Measurements from ENCODE around the gene SLC13A3.
A peak's percentile ranks its signal among the peaks of the same experiment; 100 is the strongest.

GRCh38 chr20:46573788-46574584, 77.3 kb downstream of the SLC13A3 start:
- TF ChIP-seq CTCF (IDR thresholded peaks at IDR 0.05; ENCODE audit: extremely low read depth in 1 of 2, insufficient read depth in 1 of 2, low read depth in 1 of 2, low read length in 2 of 2) = no peak
- TF ChIP-seq FOS (IDR thresholded peaks at IDR 0.05; ENCODE audit: borderline replicate concordance, insufficient read depth, low read length) = peak; percentile 19
- no peak for TF ChIP-seq POLR2A (IDR thresholded peaks at IDR 0.05; ENCODE audit: low read depth, low read length)
- no peak for TF ChIP-seq MYC (IDR thresholded peaks at IDR 0.05; ENCODE audit: low read depth, low read length)
- no peak for TF ChIP-seq POLR2AphosphoS5 (IDR thresholded peaks at IDR 0.05; ENCODE audit: insufficient read depth, low read depth, low read length)
- no peak for TF ChIP-seq EZH2 (IDR thresholded peaks at IDR 0.05; ENCODE audit: borderline replicate concordance, low read depth, low read length, severe bottlenecking)
